H1 (cell line): ENCODE data around the gene CNN3. TPM values are rescaled to one million over a fixed set of nuclear protein-coding genes. Genes with fewer than 3 reads are reported as not detected.

ENCODE experiments used
- CTCF ChIA-PET: fragments of 300-600 bp; sonication (Branson Sonifier 250); formaldehyde crosslinking; loops from one replicate; lab custom pipeline; 2021; ENCODE audit not compliant: partially characterized antibody; lab: Charles Lee
- POLR2A ChIA-PET: fragments of 300-600 bp; sonication (Branson Sonifier 250); formaldehyde crosslinking; loops from one replicate; lab custom pipeline; 2021; ENCODE audit warnings: inconsistent platforms; ENCODE audit not compliant: partially characterized antibody; lab: Charles Lee
- DNase-seq, 2 experiments: peaks; one replicate each; pipeline versions ENCODE4 v3.0.0 to v3.0.0-alpha.2; 2010 to 2022; ENCODE audit warnings: low spot score in 2 of 2, low read depth in 1 of 2, mixed read lengths in 1 of 2
- FAIRE-seq: peaks from 2 replicates; lab custom pipeline; 2011; peaks lifted over from hg19 to GRCh38; lab: Jason Lieb, UNC
- H2AFZ ChIP-seq: 2 replicates; pipeline ENCODE4 v1.8.1; 2012; ENCODE audit warnings: low read length, inconsistent platforms
- H2AK5ac ChIP-seq: 2 replicates; pipeline ENCODE4 v1.6.1; 2013; ENCODE audit warnings: low read depth, low read length
- H2BK120ac ChIP-seq: replicated peaks from 2 replicates; pipeline ENCODE3; 2013; ENCODE audit warnings: low read depth, low read length, inconsistent platforms
- H2BK12ac ChIP-seq: 2 replicates; pipeline ENCODE4 v1.6.1; 2013; ENCODE audit warnings: low read depth, low read length
- H2BK15ac ChIP-seq: 2 replicates; pipeline ENCODE4 v1.6.1; 2013; ENCODE audit warnings: low read length
- H2BK20ac ChIP-seq: 2 replicates; pipeline ENCODE4 v1.6.1; 2013; ENCODE audit warnings: low read length
- H2BK5ac ChIP-seq: 2 replicates; pipeline ENCODE4 v1.6.1; 2013; ENCODE audit warnings: low read depth, low read length
- H3K14ac ChIP-seq: 2 replicates; pipeline ENCODE4 v1.6.1; 2013; ENCODE audit warnings: inconsistent platforms; ENCODE audit not compliant: insufficient read length
- H3K18ac ChIP-seq: 2 replicates; pipeline ENCODE4 v1.6.1; 2013; ENCODE audit warnings: low read length; ENCODE audit errors: extremely low read depth
- H3K23ac ChIP-seq: 2 replicates; pipeline ENCODE4 v1.6.1; 2013; ENCODE audit warnings: inconsistent platforms; ENCODE audit not compliant: insufficient read length
- H3K23me2 ChIP-seq: 2 replicates; pipeline ENCODE4 v1.6.1; 2013; ENCODE audit warnings: low read depth, low read length
- H3K27ac ChIP-seq: 2 replicates; pipeline ENCODE4 v1.6.1; 2011; ENCODE audit warnings: low read depth, low read length, inconsistent platforms
- H3K27me3 ChIP-seq, 4 experiments: replicated peaks in 1 of 4; 1 replicate in 1 of 4; 2 replicates in 3 of 4; pipeline versions ENCODE4 v1.6.1 to v1.8.1; 2011 to 2013; ENCODE audit warnings: low read length in 3 of 4, mild to moderate bottlenecking in 3 of 4, inconsistent platforms in 2 of 4, mixed read lengths in 2 of 4, moderate library complexity in 1 of 4; ENCODE audit not compliant: control insufficient read depth in 3 of 4, insufficient read depth in 3 of 4; ENCODE audit errors: extremely low read depth in 1 of 4
- H3K36me3 ChIP-seq, 4 experiments: 2 replicates each; pipeline versions ENCODE4 v1.6.1 to v1.8.1; 2011 to 2013; ENCODE audit warnings: mild to moderate bottlenecking in 4 of 4, low read length in 3 of 4, moderate library complexity in 2 of 4, control low read depth in 1 of 4, inconsistent platforms in 1 of 4; ENCODE audit not compliant: insufficient read depth in 4 of 4, control insufficient read depth in 2 of 4
- H3K4ac ChIP-seq: replicated peaks from 2 replicates; pipeline ENCODE3; 2013; ENCODE audit warnings: low read length, low read depth, mixed read lengths, inconsistent platforms; ENCODE audit not compliant: insufficient read length
- H3K4me1 ChIP-seq, 4 experiments: replicated peaks in 1 of 4; 1 replicate in 1 of 4; 2 replicates in 3 of 4; pipeline versions ENCODE4 v1.6.1 to v1.8.1; 2011 to 2013; ENCODE audit warnings: low read length in 3 of 4, inconsistent platforms in 2 of 4, mixed read lengths in 1 of 4; ENCODE audit not compliant: insufficient read depth in 4 of 4, control insufficient read depth in 3 of 4
- H3K4me2 ChIP-seq, 2 experiments: 2 replicates each; pipeline versions ENCODE4 v1.6.1 to v1.8.1; 2011 to 2013; ENCODE audit warnings: low read depth in 2 of 2, low read length in 2 of 2, control low read depth in 1 of 2, inconsistent platforms in 1 of 2, mild to moderate bottlenecking in 1 of 2; ENCODE audit not compliant: insufficient read depth in 1 of 2
- H3K4me3 ChIP-seq, 4 experiments: fragments of 200-600, 300-600 bp in 1 of 4; sonication (generic), shearing (Covaris generic), sonication (Bioruptor Twin) in 1 of 4; 2 replicates each; pipeline versions ENCODE4 v1.5.1 to v1.8.1; 2011 to 2016; ENCODE audit warnings: low read length in 4 of 4, low read depth in 3 of 4, control low read depth in 2 of 4, inconsistent platforms in 2 of 4, mild to moderate bottlenecking in 2 of 4, mixed read lengths in 1 of 4, moderate library complexity in 1 of 4; ENCODE audit not compliant: insufficient read depth in 2 of 4; ENCODE audit errors: extremely low read depth in 1 of 4
- H3K56ac ChIP-seq: replicated peaks from 2 replicates; pipeline ENCODE3; 2013; ENCODE audit warnings: low read depth, mild to moderate bottlenecking, mixed read lengths, low read length, inconsistent platforms; ENCODE audit not compliant: insufficient read length
- H3K79me1 ChIP-seq: 2 replicates; pipeline ENCODE4 v1.6.1; 2013; ENCODE audit warnings: low read depth, low read length, control low read depth
- H3K79me2 ChIP-seq, 2 experiments: 2 replicates each; pipeline versions ENCODE4 v1.6.1 to v1.8.1; 2012 to 2013; ENCODE audit warnings: low read length in 2 of 2, mild to moderate bottlenecking in 2 of 2, inconsistent platforms in 1 of 2; ENCODE audit not compliant: insufficient read depth in 2 of 2, control insufficient read depth in 1 of 2
- H3K9ac ChIP-seq, 4 experiments: replicated peaks in 1 of 4; 1 replicate in 1 of 4; 2 replicates in 3 of 4; pipeline versions ENCODE4 v1.6.1 to v1.8.1; 2011 to 2013; ENCODE audit warnings: low read depth in 3 of 4, low read length in 3 of 4, control low read depth in 2 of 4, mild to moderate bottlenecking in 2 of 4, moderate library complexity in 2 of 4, inconsistent platforms in 1 of 4; ENCODE audit errors: extremely low read depth in 1 of 4
- H3K9me3 ChIP-seq, 2 experiments: 2 replicates each; pipeline versions ENCODE4 v1.6.1 to v1.8.1; 2012 to 2013; ENCODE audit warnings: mild to moderate bottlenecking in 2 of 2, moderate library complexity in 2 of 2, control low read depth in 1 of 2, inconsistent platforms in 1 of 2, low read depth in 1 of 2, low read length in 1 of 2, mixed read lengths in 1 of 2; ENCODE audit not compliant: insufficient read depth in 2 of 2
- H4K20me1 ChIP-seq, 2 experiments: replicated peaks in 1 of 2; 2 replicates each; pipeline versions ENCODE3 to v1.8.1; 2011 to 2013; ENCODE audit warnings: inconsistent platforms in 2 of 2, low read length in 2 of 2, mild to moderate bottlenecking in 1 of 2; ENCODE audit not compliant: insufficient read depth in 2 of 2, control insufficient read depth in 1 of 2
- H4K5ac ChIP-seq: 2 replicates; pipeline ENCODE4 v1.6.1; 2013; ENCODE audit warnings: low read length, low read depth, mixed read lengths, inconsistent platforms; ENCODE audit not compliant: insufficient read length
- H4K8ac ChIP-seq: 2 replicates; pipeline ENCODE4 v1.8.0; 2013; ENCODE audit warnings: mild to moderate bottlenecking, moderate library complexity, low read length, inconsistent platforms; ENCODE audit not compliant: insufficient read depth; ENCODE audit errors: extremely low read depth
- H4K91ac ChIP-seq: replicated peaks from 2 replicates; pipeline ENCODE3; 2013; ENCODE audit warnings: low read length, mixed read lengths, inconsistent platforms; ENCODE audit not compliant: insufficient read length
- ASH2L ChIP-seq: fragments of 200-600, 300-600 bp; sonication (generic); IDR thresholded peaks from one replicate; pipeline ENCODE4 v1.7.1; 2017; ENCODE audit warnings: low read length
- CBX5 ChIP-seq: fragments of 300-800, 300-1000 bp; sonication (generic); IDR thresholded peaks from 2 replicates; pipeline ENCODE4 v1.7.1; 2016; ENCODE audit warnings: antibody characterized with exemption, low read length, low read depth
- CHD1 ChIP-seq: IDR thresholded peaks from 2 replicates; pipeline ENCODE4 v1.6.1; 2012; ENCODE audit warnings: low read depth, low read length, improper control_type of control experiment
- MAX ChIP-seq: IDR thresholded peaks from 2 replicates; pipeline ENCODE4 v1.6.1; 2012; ENCODE audit warnings: inconsistent platforms
- NRF1 ChIP-seq: IDR thresholded peaks from 2 replicates; pipeline ENCODE4 v1.6.1; 2011; ENCODE audit warnings: mild to moderate bottlenecking, low read depth, low read length, improper control_type of control experiment
- SRF ChIP-seq: IDR thresholded peaks from 2 replicates; pipeline ENCODE4 v1.6.1; 2011; ENCODE audit warnings: mild to moderate bottlenecking, low read depth, low read length, moderate library complexity
- SUZ12 ChIP-seq: fragments of 200-600 bp; sonication (generic); IDR thresholded peaks from 2 replicates; pipeline ENCODE4 v1.6.1; 2012; ENCODE audit warnings: mild to moderate bottlenecking, inconsistent platforms, low read length, moderate library complexity, mixed read lengths
- USF2 ChIP-seq: IDR thresholded peaks from 2 replicates; pipeline ENCODE4 v1.6.1; 2011; ENCODE audit warnings: low read length, improper control_type of control experiment
- WGBS, 2 experiments: shearing (Covaris generic) in 1 of 2; methylation state at CpG; one replicate each; pipeline versions ENCODE4 v1.1.6 to v1.1.7; 2013 to 2015; ENCODE audit warnings: low lambda C conversion rate in 2 of 2, mixed read lengths in 2 of 2, inconsistent platforms in 1 of 2, low coverage in 1 of 2, missing lambda C conversion rate in 1 of 2; ENCODE audit not compliant: insufficient replicate concordance in 2 of 2, insufficient coverage in 1 of 2, insufficient read length in 1 of 2; ENCODE audit errors: extremely low coverage in 1 of 2, missing lambda C conversion rate in 1 of 2; 5-methylcytosine and 5-hydroxymethylcytosine counted together
- polyA plus RNA-seq, 7 experiments: library from polyadenylated mRNA; depleted of rRNA in 3 of 7; stranded (reverse) in 5 of 7; unstranded in 2 of 7; fragments of >200 nt in 5 of 7; fragments of 200-250 nt in 2 of 7; gene quantifications; 1 replicate in 5 of 7; 2 replicates in 1 of 7; 4 replicates in 1 of 7; pipeline versions ENCODE4 v1.2.1 to v1.2.3, GENCODE V29; 2011 to 2013; ENCODE audit warnings: missing spikeins in 2 of 7, mixed read lengths in 2 of 7
- total RNA-seq: library from RNA; stranded (reverse); fragmentation: NEBNext Ultra II Directional; extraction: Animal tissue kit (Norgen Biotek cat#: 25700); gene quantifications from 2 replicates; pipeline ENCODE4 v1.2.1, GENCODE V29; 2021

The CNN3 gene
- total and polyA plus RNA-seq, 2 of the 8 experiments (the other 6 are each of a cell fraction or from before 2014, with no cell fraction given): 134 to 266 TPM

- Histone ChIP-seq H3K4me3 (no peak overlapping the region), H3K79me1 (peaks cover 13% of the 10 kb centered on the region), H3K4ac (no peak overlapping the region), H4K20me1 (peaks cover 47 to 55% of the 10 kb centered on the region in 2 experiments), H3K14ac (no peak overlapping the region), H3K4me1 (peaks cover 8 to 26% (median 19%) of the 10 kb centered on the region in 4 experiments), H4K8ac (no peak overlapping the region), H3K27ac (no peak overlapping the region), H2AK5ac (no peak overlapping the region), H3K79me2 (peaks cover 55 to 98% of the 10 kb centered on the region in 2 experiments), H2BK20ac (no peak overlapping the region), H2BK12ac (no peak overlapping the region), H3K9me3 (no peaks in the 10 kb centered on the region), H3K23ac (no peak overlapping the region), H3K27me3 (no peaks in the 10 kb centered on the region), H3K36me3 (peaks cover 0 to 7% (median 0%) of the 10 kb centered on the region in 4 experiments; a peak in 1 of 8 replicates), H3K4me2 (no peak overlapping the region; a peak in 2 of 4 replicates), H2BK5ac (no peak overlapping the region), H4K5ac (no peak overlapping the region), H2BK120ac (no peak overlapping the region)
- WGBS, 2 experiments: 80% methylated on average over 9 of the region's 9 CpGs; no CpG with 5 or more reads in 1 of the 2 experiments
- TF ChIP-seq SUZ12 (no peak), USF2 (no peak), SRF (peak; percentile 96), MAX (no peak), ASH2L (no peak), NRF1 (no peak), CHD1 (no peak), CBX5 (no peak)
- TF ChIP-seq, all 59 proteins: peak for 1
- no peak overlapping the region for H2BK15ac ChIP-seq
- CTCF ChIA-PET: interaction anchor here (0.7 to 3.5 kb wide), 4 partner anchors 8 to 385 kb away, joined by 3 to 12 read pairs (median 6); no protein-coding TSS in a partner anchor
- H3K18ac ChIP-seq: no peak overlapping the region
- no peak for DNase-seq
- no peak overlapping the region for H2AFZ ChIP-seq
- no peaks in the 10 kb centered on the region for H3K23me2 ChIP-seq
- no peak for FAIRE-seq
- no peak overlapping the region for H3K56ac ChIP-seq
- POLR2A ChIA-PET: interaction anchor here (0.7 to 4.5 kb wide), 7 partner anchors 10 to 72 kb away, joined by 3 to 29 read pairs (median 5); partner anchors contain the start of gene CNN3
- no peak overlapping the region for H4K91ac ChIP-seq
- no peak overlapping the region for H3K9ac ChIP-seq
These were observed 14.4 kb downstream of the CNN3 start for GRCh38 chr1:94912263-94913184.
